ENCODE results near the gene NXPE1.
"Not testable (repeated sequence)": the region's sequence is repeated elsewhere in the genome, so short reads cannot be mapped to it uniquely, and the experiment has no call there.

NXPE1 gene

GRCh38 chr11:114559425-114560310 lies at the start of gene NXPE1:
Gene NXPE1 (minus strand): TSS chr11:114559881. CDS start chr11:114551201, 8,680 bp downstream.
- H3K4me3 Mint-ChIP-seq: no peak within 1 kb of the TSS
- H3K4me1 Mint-ChIP-seq (ENCODE audit: low read depth): no peaks in the 10 kb centered on the region
- H3K9me3 Mint-ChIP-seq: no peaks in the 10 kb centered on the region
- H3K27me3 Mint-ChIP-seq (ENCODE audit: low read depth): no peaks in the 10 kb centered on the region
- H3K36me3 Mint-ChIP-seq (ENCODE audit: low read depth): no peaks in the 10 kb centered on the region
- DNase-seq (ENCODE audit: low spot score): no peak
- no peak within 1 kb of the TSS for H3K27ac Mint-ChIP-seq

- H3K4me1 Mint-ChIP-seq (ENCODE audit: low read depth): no peaks in the 10 kb centered on the region
- no peak overlapping the region for H3K4me3 Mint-ChIP-seq
- no peaks in the 10 kb centered on the region for H3K36me3 Mint-ChIP-seq (ENCODE audit: low read depth)
- peaks cover 30% of the 10 kb centered on the region for H3K9me3 Mint-ChIP-seq
- no peaks in the 10 kb centered on the region for H3K27me3 Mint-ChIP-seq (ENCODE audit: low read depth)
- H3K27ac Mint-ChIP-seq: no peak overlapping the region
- no peak for DNase-seq (ENCODE audit: low spot score)
Measured at GRCh38 chr11:114609429-114609828, 49.7 kb upstream of the NXPE1 start.

GRCh38 chr11:114608605-114609004 lies 48.9 kb upstream of the NXPE1 start:
- not testable (repeated sequence) for H3K4me1 Mint-ChIP-seq (ENCODE audit: low read depth); H3K36me3 Mint-ChIP-seq (ENCODE audit: low read depth); H3K27me3 Mint-ChIP-seq (ENCODE audit: low read depth); DNase-seq (ENCODE audit: low spot score); H3K27ac Mint-ChIP-seq; H3K4me3 Mint-ChIP-seq
- peaks cover 22% of the 10 kb centered on the region for H3K9me3 Mint-ChIP-seq

- DNase-seq (ENCODE audit: low spot score): no peak
- H3K27ac Mint-ChIP-seq: no peak overlapping the region
- H3K9me3 Mint-ChIP-seq: peaks cover 19% of the 10 kb centered on the region
- H3K4me1 Mint-ChIP-seq (ENCODE audit: low read depth): no peaks in the 10 kb centered on the region
- no peaks in the 10 kb centered on the region for H3K36me3 Mint-ChIP-seq (ENCODE audit: low read depth)
- H3K4me3 Mint-ChIP-seq: no peak overlapping the region
- no peaks in the 10 kb centered on the region for H3K27me3 Mint-ChIP-seq (ENCODE audit: low read depth)
Measured at GRCh38 chr11:114607753-114608459, 48.2 kb upstream of the NXPE1 start.

- not testable (repeated sequence) for H3K27ac Mint-ChIP-seq; H3K4me1 Mint-ChIP-seq (ENCODE audit: low read depth); DNase-seq (ENCODE audit: low spot score); H3K4me3 Mint-ChIP-seq; H3K36me3 Mint-ChIP-seq (ENCODE audit: low read depth); H3K27me3 Mint-ChIP-seq (ENCODE audit: low read depth)
- H3K9me3 Mint-ChIP-seq: peaks cover 16% of the 10 kb centered on the region
Measured at GRCh38 chr11:114606802-114607075, 47.1 kb upstream of the NXPE1 start.

- Mint-ChIP-seq H3K27ac (no peak overlapping the region), H3K9me3 (peaks cover 12% of the 10 kb centered on the region), H3K36me3 (ENCODE audit: low read depth) (no peaks in the 10 kb centered on the region), H3K4me3 (no peak overlapping the region), H3K4me1 (ENCODE audit: low read depth) (no peaks in the 10 kb centered on the region), H3K27me3 (ENCODE audit: low read depth) (no peaks in the 10 kb centered on the region)
- no peak for DNase-seq (ENCODE audit: low spot score)
Measured at GRCh38 chr11:114606003-114606801, 46.5 kb upstream of the NXPE1 start.

GRCh38 chr11:114605370-114605769 lies 45.7 kb upstream of the NXPE1 start:
- no peaks in the 10 kb centered on the region for H3K4me1 Mint-ChIP-seq (ENCODE audit: low read depth)
- H3K27me3 Mint-ChIP-seq (ENCODE audit: low read depth): no peaks in the 10 kb centered on the region
- H3K36me3 Mint-ChIP-seq (ENCODE audit: low read depth): no peaks in the 10 kb centered on the region
- H3K27ac Mint-ChIP-seq: no peak overlapping the region
- DNase-seq (ENCODE audit: low spot score): no peak
- peaks cover 8% of the 10 kb centered on the region for H3K9me3 Mint-ChIP-seq
- no peak overlapping the region for H3K4me3 Mint-ChIP-seq

- Mint-ChIP-seq H3K9me3 (peaks cover 8% of the 10 kb centered on the region), H3K4me3 (no peak overlapping the region), H3K27ac (no peak overlapping the region), H3K27me3 (ENCODE audit: low read depth) (no peaks in the 10 kb centered on the region), H3K36me3 (ENCODE audit: low read depth) (no peaks in the 10 kb centered on the region), H3K4me1 (ENCODE audit: low read depth) (no peaks in the 10 kb centered on the region)
- DNase-seq (ENCODE audit: low spot score): no peak
Measured at GRCh38 chr11:114604886-114605285, 45.2 kb upstream of the NXPE1 start.

- DNase-seq (ENCODE audit: low spot score): no peak
- Mint-ChIP-seq H3K36me3 (ENCODE audit: low read depth) (no peaks in the 10 kb centered on the region), H3K4me3 (no peak overlapping the region), H3K9me3 (peaks cover 8% of the 10 kb centered on the region), H3K4me1 (ENCODE audit: low read depth) (no peaks in the 10 kb centered on the region), H3K27ac (no peak overlapping the region), H3K27me3 (ENCODE audit: low read depth) (no peaks in the 10 kb centered on the region)
Measured at GRCh38 chr11:114604179-114604813, 44.6 kb upstream of the NXPE1 start.

- H3K27ac Mint-ChIP-seq; H3K4me3 Mint-ChIP-seq; H3K27me3 Mint-ChIP-seq (ENCODE audit: low read depth); H3K9me3 Mint-ChIP-seq; H3K4me1 Mint-ChIP-seq (ENCODE audit: low read depth); H3K36me3 Mint-ChIP-seq (ENCODE audit: low read depth); DNase-seq (ENCODE audit: low spot score): not testable (repeated sequence)
Measured at GRCh38 chr11:114603151-114603550, 43.5 kb upstream of the NXPE1 start.

- no peaks in the 10 kb centered on the region for H3K36me3 Mint-ChIP-seq (ENCODE audit: low read depth)
- H3K4me3 Mint-ChIP-seq: no peak overlapping the region
- no peaks in the 10 kb centered on the region for H3K4me1 Mint-ChIP-seq (ENCODE audit: low read depth)
- H3K9me3 Mint-ChIP-seq: no peaks in the 10 kb centered on the region
- H3K27me3 Mint-ChIP-seq (ENCODE audit: low read depth): no peaks in the 10 kb centered on the region
- H3K27ac Mint-ChIP-seq: no peak overlapping the region
- DNase-seq (ENCODE audit: low spot score): no peak
Measured at GRCh38 chr11:114598461-114598860, 38.8 kb upstream of the NXPE1 start.

- DNase-seq (ENCODE audit: low spot score): no peak
- Mint-ChIP-seq H3K9me3 (no peaks in the 10 kb centered on the region), H3K27ac (no peak overlapping the region), H3K4me1 (ENCODE audit: low read depth) (no peaks in the 10 kb centered on the region), H3K36me3 (ENCODE audit: low read depth) (no peaks in the 10 kb centered on the region), H3K27me3 (ENCODE audit: low read depth) (peaks cover 2% of the 10 kb centered on the region), H3K4me3 (no peak overlapping the region)
Measured at GRCh38 chr11:114596175-114596919, 36.7 kb upstream of the NXPE1 start.

- Mint-ChIP-seq H3K27me3 (ENCODE audit: low read depth) (peaks cover 2% of the 10 kb centered on the region), H3K27ac (no peak within 1 kb of the TSS), H3K9me3 (no peaks in the 10 kb centered on the region), H3K36me3 (ENCODE audit: low read depth) (no peaks in the 10 kb centered on the region), H3K4me3 (no peak within 1 kb of the TSS), H3K4me1 (ENCODE audit: low read depth) (no peaks in the 10 kb centered on the region)
- no peak for DNase-seq (ENCODE audit: low spot score)
Measured at GRCh38 chr11:114595571-114595970, 35.9 kb upstream of the NXPE1 start, which contains the start of gene NXPE4. Gene NXPE4 (minus strand): TSS chr11:114595786. CDS start chr11:114594759, 1,027 bp downstream.

All from T-helper 2 cell treated with Interferon-gamma antibody and Interleukin-4, amounts not matched to agents 5 μg/mL and 100 μg/mL, for 36 hours (primary cell).